RWPE2 (cell line): Measurements from ENCODE around the gene WWOX.

Source experiments
- ATAC-seq: fragments of 200-7000 bp; cut with Tn5 transposase; 3 replicates; pipeline ENCODE4 v1.9.1; 2021; ENCODE audit warnings: low read depth
- DNase-seq: peaks from one replicate; pipeline ENCODE4 v3.0.0-alpha.2; 2020; ENCODE audit warnings: low spot score
- H3K27ac ChIP-seq: fragments of 450-650 bp; 2 replicates; pipeline ENCODE4 v1.5.1; 2017; ENCODE audit warnings: mild to moderate bottlenecking; ENCODE audit not compliant: poor library complexity, severe bottlenecking
- H3K27me3 ChIP-seq: fragments of 250-450 bp; sonication (Bioruptor Pico); 2 replicates; pipeline ENCODE4 v1.5.1; 2021; ENCODE audit warnings: mild to moderate bottlenecking, moderate library complexity; ENCODE audit not compliant: insufficient read depth, poor library complexity, severe bottlenecking
- H3K36me3 ChIP-seq: fragments of 250-450 bp; sonication (Bioruptor Pico); 2 replicates; pipeline ENCODE4 v1.5.1; 2020; ENCODE audit warnings: low read depth, mild to moderate bottlenecking, moderate library complexity
- H3K4me1 ChIP-seq: fragments of 250-450 bp; sonication (Bioruptor Pico); 2 replicates; pipeline ENCODE4 v1.5.1; 2021; ENCODE audit warnings: mild to moderate bottlenecking, moderate library complexity; ENCODE audit not compliant: insufficient read depth, poor library complexity, severe bottlenecking
- H3K4me3 ChIP-seq: fragments of 250-450 bp; sonication (Bioruptor Pico); 2 replicates; pipeline ENCODE4 v1.5.1; 2021; ENCODE audit warnings: mild to moderate bottlenecking, moderate library complexity; ENCODE audit not compliant: severe bottlenecking
- H3K9me3 ChIP-seq: fragments of 250-450 bp; sonication (Bioruptor Pico); 2 replicates; pipeline ENCODE4 v1.5.1; 2021; ENCODE audit warnings: mild to moderate bottlenecking, moderate library complexity; ENCODE audit not compliant: severe bottlenecking
- CTCF ChIP-seq: fragments of 450-650 bp; IDR thresholded peaks from one replicate; pipeline ENCODE4 v1.5.1; 2017; ENCODE audit warnings: mild to moderate bottlenecking, moderate library complexity; ENCODE audit not compliant: poor library complexity, severe bottlenecking

The WWOX gene

DNA sequence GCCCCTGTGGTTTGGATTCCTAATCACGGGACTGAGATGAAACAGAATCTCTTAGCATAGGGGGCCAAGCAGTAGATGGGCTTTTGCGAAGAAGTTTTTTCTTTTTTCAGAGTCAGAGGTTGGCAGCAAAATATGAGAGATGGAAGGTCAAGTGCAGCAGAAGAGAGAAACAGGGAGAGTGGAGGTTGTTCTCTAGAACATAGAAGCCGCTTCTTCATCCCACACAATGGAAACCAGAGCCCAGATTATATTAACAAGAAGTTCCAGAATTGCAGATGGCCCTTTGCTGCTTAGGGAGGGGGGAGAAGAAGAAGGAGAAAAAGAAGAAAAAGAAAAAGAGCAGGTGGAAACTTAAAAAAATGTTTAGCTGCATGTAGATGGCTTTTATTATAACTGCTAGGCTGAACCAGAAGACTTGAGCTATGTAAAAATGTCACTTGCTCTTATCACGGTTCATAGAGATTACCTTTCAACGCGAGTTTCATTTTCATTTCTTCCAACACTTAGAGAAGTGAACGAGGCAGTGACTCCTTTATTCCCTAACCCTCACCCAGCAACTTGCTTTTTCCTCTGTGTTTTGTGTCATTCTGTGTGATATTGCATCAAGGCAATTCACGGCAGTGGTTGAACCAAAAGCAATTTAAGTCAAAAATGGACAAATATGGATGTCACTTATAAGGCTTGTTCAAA is 737.5 kb downstream of the WWOX start:
- ATAC-seq (no peak), DNase-seq (no peak)
- Histone ChIP-seq H3K4me3 (no peak overlapping the region), H3K27ac (no peak overlapping the region), H3K36me3 (no peaks in the 10 kb centered on the region), H3K27me3 (no peaks in the 10 kb centered on the region), H3K4me1 (no peaks in the 10 kb centered on the region), H3K9me3 (no peaks in the 10 kb centered on the region)
- no peak for TF ChIP-seq CTCF

DNA sequence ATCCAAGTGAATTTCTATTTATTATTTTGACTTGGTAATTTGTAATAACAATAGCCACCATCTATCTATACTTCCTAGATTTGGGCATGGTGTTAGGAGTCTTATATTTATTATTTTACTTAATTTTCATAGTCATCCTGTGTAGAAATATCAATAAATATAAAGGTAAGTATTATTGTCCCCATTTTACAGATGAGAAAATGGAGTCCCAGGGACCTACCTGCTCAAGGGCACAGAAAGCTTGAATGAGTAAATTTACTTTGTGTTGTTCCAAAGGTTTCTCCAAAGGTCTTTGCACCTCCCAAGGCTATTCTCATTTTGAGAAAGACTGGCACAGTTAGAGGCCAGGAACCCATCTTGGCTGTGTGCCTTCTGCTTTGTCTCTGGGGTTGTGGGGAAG is 738.3 kb downstream of the WWOX start:
- no peaks in the 10 kb centered on the region for H3K4me1 ChIP-seq
- DNase-seq (no peak), ATAC-seq (no peak)
- no peak overlapping the region for H3K4me3 ChIP-seq
- no peaks in the 10 kb centered on the region for H3K9me3 ChIP-seq
- no peak overlapping the region for H3K27ac ChIP-seq
- H3K36me3 ChIP-seq: no peaks in the 10 kb centered on the region
- no peak for TF ChIP-seq CTCF
- no peaks in the 10 kb centered on the region for H3K27me3 ChIP-seq

GRCh38 chr16:78838276-78838675 is 738.8 kb downstream of the WWOX start:
- Histone ChIP-seq H3K27ac (no peak overlapping the region), H3K27me3 (no peaks in the 10 kb centered on the region), H3K9me3 (no peaks in the 10 kb centered on the region), H3K36me3 (no peaks in the 10 kb centered on the region), H3K4me1 (no peaks in the 10 kb centered on the region), H3K4me3 (no peak overlapping the region)
- DNase-seq (no peak), ATAC-seq (no peak)
- no peak for TF ChIP-seq CTCF

DNA sequence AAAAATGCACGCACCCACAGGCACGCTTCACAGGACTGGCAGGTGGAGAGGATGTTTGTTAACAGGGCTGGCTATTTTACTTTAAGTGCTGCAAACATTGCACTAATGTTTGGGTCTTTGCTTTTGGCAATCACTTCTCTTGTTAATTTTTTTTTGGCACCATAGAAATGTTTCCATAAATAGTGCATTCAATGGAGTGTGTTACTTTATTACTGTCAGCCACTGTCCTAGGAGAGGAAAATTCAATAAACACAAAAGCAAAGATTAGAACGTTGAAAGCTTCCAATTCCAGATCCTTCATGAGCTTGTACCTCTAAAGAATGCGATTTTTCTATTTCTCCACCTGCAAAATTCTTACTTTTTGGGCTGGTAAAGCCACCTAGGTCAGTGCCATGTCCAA is 743.5 kb downstream of the WWOX start:
- DNase-seq: no peak
- Histone ChIP-seq H3K27ac (no peak overlapping the region), H3K36me3 (no peaks in the 10 kb centered on the region), H3K4me3 (no peak overlapping the region), H3K9me3 (no peaks in the 10 kb centered on the region), H3K27me3 (no peaks in the 10 kb centered on the region), H3K4me1 (no peaks in the 10 kb centered on the region)
- ATAC-seq: no peak
- no peak for TF ChIP-seq CTCF

- Histone ChIP-seq H3K36me3 (no peaks in the 10 kb centered on the region), H3K27ac (no peak overlapping the region), H3K27me3 (no peaks in the 10 kb centered on the region), H3K4me1 (no peaks in the 10 kb centered on the region), H3K9me3 (no peaks in the 10 kb centered on the region), H3K4me3 (no peak overlapping the region)
- no peak for TF ChIP-seq CTCF
- no peak for DNase-seq
- ATAC-seq: no peak
Observed at GRCh38 chr16:78843978-78844377, 744.5 kb downstream of the WWOX start.
